OCI-M1 (cell line): Measurements from ENCODE around the gene GSC2.

ENCODE experiments used
- DNase-seq: peaks from one replicate; lab custom pipeline; 2025; lab: John Stamatoyannopoulos, UW

The GSC2 gene

DNA sequence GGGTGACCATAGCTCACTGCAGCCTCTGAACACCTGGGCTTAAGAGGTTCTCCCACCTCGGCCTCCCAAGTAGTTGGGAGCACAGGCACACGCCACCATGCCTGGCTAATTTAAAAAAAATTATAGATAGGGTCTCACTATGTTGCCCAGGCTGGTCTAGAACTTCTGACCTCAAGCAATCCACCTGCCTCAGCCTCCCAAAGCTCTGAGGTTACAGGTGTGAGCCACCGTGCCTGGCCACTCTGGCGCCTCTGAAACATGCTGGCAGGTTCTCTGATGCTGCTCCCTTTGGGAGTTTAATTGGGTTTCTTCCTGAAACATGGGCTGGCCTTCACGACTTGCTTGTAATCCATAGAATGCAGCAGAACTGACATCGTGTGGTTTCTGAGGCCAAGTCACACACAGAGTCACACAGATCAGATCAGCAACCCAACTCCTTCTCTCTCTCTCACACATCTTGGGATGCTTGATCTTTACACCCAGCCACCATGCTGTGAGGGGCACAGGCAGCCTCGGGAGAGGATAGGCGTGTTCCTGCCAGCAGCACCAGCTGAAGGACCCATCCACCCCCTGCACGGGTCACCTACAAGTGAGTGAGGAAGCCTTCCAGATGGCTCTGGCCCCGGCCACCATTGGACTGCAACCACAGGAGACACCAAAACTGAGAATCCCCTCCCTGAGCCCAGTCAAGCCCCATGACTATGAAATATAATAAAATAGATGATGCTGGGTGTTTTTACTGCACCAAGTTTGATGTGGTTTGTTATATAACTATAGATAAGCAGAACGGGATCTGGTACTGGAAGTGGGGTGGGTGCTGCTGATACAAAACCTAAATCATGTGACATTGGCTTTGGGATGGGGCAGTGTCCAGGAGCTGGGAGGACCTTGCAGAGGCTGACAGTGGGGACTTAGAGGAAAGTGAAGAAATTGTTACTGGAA lies 3.1 kb upstream of the GSC2 start:
- DNase-seq = peak; percentile 87

DNA sequence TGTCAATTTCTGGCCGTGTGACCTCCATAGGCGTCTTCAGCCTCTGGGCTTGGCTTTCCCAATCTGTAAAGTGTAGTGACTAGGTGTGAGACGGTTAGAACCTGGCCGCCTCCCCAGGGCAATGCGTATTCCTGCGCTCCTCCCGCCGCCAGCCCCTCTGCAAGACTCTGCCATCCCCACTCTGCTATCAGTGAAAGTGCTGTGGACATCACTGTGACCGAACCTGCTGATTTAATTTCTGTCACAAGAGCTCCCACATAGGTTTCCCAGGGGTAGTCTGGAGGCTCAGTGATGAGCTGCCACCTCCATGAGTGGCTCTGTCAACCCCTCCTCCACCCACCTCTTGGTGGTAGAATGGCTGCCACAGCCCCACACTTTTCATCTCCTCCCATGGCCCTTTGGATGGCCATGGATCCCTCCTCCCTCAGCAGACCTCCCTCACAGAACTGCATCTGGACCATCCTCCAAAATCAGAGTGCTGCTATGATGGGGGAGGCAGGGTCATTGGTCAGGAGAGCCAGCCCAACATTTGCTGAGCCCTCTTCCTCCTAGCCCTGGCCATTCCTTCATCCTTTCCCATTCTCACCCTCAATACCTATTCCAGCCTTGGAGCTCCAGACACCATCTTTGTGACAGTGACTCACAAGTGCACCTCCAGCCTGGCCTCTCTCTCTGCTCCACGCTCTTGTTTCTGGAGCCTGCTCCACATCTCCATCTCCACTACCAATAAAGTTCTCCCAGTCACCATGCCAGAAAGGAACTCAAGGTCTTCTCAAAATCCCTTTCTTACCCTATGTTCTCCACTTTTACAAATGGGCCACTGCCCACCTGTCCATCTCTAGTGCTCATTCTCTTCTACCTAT lies 1.5 kb upstream of the GSC2 start:
- DNase-seq = no peak

DNA sequence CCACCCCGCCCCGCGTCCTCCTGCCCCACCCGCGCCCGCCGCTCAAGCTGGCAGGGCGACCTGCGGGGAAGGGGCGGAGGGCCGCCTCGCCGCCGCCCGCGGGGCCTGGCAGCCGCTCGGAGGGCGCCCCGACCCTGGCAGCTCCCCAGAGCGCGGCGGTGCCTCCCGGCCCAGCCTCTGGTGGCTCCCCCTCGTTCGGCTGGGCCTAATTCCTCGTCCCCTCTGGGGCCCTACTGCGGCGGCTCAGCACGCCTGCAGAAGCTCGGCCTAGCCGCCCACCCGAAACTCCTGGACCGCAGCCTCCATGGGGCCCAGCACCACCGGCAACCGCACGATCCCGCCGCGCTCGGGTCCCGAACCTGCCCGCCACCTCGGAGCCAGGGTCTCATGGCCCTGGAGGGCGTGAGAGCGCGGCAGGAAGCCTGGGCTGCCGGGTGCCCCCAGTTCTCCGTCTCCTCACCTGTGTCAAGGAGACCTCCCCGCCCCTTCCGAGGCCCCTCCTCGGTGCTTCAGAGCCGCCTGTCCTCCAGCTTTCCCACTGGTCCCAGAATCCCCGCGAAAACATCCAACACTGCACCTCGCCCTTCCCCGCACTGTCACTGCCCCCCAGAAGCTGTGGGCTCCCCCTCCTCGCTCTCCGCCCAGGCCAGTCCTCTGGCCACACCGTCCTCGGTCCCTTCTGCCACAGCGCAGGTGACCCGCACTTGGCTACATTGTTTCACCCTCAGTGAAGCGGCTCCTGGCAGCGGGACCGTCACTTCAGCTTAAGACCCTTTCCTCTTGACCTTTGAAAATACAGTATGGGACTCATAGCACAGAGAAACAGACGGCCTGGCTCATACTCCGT lies 613 bp upstream of the GSC2 start:
- no peak for DNase-seq

DNA sequence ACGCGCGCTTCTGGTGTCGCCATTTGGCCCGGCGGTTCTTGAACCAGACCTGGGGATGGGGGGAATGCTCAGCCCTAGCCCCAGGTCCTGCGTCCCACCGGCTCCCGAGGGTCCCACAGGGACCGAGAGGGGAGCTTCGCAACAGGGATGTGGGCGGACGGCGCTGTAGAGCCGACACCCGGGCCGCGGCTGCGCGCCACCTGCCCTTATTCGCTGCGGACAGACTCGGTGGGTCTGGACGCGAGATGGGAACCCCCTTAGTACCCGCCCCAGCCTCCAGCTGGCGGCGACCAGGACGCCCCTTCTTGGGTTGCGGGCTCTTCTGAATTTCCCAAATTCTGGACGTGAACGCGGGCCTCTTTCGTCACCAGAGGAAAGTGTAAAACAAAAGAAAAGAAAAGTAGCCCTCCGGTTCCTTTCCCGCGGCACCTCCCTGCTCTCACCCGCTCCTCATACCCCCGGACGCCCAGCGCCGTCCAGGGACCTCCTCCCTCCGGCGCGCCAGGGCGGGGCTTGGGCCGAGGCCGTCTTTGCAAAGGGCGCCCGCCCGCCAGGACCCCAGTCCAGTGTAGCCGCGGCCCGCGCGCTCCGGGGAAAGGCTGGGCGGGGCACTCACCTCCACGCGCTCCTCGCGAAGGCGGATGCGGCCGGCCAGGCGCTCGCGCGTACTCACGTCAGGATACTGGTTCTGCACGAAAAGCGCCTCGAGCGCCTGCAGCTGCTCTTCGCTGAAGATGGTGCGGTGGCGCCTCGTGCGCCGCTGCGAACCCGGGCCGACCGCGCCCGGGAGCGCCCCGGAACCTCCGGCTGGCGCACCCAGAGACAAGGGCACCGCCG lies 827 bp downstream of the GSC2 start:
- DNase-seq = no peak

DNA sequence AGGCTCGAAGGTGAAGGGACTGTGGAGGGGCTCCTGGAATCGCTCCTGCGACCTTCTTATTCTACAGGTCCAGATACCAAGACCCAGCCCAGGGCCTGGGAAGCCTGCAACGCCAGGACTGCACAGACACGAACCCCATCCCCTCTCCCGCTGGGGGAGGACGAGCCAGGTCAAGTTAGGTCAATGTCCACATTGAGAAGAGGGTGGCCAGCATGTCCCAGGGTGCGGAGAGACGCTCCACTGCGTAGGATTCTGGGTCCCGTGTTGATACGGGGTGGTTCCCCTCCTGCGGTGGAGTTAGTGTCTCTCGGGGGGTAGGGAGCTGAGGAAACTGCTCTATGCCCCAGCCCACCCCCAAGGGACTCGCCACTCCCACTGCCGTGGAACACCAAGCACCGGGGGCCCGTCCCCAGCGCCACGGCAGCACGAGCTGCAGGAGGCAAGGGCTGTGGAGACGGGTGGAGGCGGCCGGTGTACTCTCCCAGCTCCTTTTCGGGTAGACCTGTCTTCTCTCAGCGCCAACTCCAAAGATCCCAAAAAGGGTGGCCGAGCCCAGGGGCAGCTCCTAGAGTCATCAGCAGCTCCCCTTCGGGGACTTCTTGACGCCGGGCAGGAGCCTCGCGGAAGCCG lies 1.6 kb downstream of the GSC2 start:
- DNase-seq = no peak

DNA sequence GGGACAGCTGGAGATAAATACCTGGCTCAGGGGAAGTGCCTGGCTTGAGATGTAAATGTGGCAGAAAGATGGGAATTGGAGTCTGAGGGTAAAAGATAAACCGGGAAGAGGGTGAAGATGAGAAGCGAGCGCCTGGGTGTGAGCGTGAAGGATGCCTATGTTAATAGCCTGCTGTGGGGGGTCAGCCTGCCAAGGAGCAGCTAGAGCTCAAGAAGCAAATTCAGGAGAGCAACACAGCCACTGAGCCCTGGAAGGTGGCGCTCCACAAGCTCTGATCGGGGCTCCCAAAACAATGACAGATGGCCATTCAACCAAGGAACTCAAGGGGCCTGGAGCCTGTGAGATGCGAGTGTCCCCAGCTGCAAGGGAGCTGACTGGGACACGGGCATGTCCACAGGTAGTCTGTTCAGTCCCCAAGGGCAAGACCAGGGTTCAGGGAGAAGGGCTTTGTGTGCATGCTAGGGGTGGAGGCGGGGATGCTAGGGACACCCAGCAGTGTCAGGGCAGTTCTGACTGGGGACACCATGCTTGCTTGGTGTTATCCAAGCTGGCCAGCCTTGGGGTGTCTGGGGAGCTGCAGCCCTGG lies 2.8 kb downstream of the GSC2 start:
- DNase-seq = no peak

DNA sequence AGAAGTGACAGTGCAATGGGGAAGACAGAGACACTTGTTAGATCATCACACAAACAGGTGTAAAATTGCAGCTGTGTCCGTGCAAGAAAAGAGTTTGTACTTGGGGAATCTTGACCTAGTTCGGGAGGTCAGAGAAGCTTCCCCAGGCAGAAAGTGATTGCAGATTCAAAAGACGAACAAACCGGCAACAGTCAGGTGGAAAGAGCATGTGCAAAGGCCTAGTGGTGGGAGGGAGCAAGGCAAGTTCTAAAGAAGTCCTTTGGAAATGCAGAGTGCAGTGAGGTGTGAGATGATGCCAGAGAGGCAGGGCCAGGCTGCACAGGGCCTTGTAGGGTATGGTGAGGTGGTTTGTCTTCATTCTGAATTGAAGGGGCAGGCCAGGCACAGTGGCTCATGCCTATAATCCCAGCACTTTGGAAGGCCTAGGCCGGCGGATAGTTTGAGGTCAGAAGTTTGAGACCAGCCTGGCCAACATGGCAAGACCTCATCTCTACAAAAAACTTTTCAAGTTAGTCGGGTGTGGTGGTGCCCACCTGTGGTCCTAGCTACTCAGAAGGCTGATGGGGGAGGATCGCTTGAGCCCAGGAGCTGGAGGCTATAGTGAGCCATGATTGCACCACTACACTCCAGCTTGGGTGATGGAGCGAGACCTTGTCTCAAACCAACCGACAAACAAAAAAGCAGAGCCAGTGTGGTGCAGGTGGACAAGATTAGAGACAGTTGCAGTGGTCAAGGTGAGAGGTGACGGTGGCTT lies 3.7 kb downstream of the GSC2 start:
- DNase-seq = no peak

DNA sequence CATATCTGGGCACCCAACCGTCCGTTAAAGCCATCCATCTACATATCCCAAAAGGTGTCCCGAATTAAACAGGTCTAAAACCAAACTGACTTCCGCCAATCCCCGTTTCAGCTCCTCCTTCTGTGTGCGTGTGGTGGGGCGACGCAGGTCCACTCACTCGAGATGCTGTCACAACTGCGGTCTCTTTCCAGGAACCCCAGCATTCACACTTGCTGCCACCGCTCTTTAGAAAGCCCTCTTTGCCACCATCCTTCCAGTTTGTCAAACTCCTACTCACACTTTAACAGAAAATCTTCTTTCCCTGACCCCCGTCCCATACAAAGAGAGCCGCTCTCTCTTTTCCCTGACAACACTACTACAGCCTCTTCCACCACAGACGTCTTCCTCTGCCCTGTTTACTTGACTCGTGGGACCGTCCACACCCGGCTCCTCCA lies 6.1 kb downstream of the GSC2 start:
- peak; percentile 52 for DNase-seq

DNA sequence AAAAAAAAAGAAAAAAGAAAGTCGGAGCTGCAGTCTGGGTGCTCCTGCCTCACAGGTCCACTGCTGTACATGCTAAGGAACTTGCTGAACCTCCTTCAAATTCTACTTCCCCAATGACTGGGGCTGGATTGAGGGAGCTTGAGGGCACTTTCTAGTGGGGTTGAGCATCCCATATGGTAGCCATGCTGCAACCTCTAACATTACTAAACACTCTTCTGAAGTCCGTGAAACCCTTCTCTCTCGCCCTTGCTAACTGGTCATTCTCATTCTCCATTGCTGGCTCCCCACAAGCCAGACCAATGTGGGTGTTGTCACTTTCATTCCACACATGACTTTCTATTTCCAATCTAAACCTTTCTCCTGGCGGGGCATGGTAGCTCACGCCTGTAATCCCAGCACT lies 6.9 kb downstream of the GSC2 start:
- DNase-seq = no peak

DNA sequence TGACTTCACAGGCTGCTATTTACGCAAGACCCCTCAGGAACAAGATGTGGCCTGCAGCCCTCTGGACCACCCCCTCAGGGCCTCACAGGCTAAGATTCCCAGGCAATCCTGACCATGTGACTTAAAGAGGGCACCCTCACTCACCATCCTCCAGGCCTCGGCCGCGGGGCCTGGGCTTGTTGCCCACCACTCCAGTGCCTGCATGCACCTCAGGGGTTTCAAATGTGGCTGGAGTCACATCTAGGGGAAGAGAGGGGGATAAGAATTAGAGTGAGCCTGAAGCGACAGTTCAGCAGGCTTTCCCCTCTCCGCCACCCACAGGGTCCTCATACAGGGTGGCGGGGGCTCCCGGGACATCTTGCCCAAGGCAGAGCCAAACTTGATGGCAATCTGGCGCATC lies 7.7 kb downstream of the GSC2 start:
- no peak for DNase-seq

DNA sequence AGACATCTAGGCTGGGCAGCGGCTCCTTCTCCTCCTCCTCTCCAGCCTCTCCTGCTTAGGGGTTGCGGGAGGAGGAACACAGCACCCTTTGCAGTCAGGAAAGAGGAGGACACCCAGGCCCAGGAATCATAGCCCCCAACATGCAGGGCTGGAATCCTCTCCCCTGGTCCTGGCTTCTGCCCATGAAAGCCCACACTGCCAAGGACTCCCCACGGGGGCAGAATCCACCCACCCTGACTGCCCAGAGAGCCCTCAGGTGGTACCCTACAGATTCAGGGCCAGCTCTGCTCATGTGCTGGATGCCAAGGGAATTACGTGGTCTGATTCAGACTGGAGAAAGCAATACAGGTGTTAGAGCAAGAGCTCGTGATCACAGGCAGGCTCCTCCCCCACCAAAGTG lies 10.1 kb downstream of the GSC2 start:
- no peak for DNase-seq

DNA sequence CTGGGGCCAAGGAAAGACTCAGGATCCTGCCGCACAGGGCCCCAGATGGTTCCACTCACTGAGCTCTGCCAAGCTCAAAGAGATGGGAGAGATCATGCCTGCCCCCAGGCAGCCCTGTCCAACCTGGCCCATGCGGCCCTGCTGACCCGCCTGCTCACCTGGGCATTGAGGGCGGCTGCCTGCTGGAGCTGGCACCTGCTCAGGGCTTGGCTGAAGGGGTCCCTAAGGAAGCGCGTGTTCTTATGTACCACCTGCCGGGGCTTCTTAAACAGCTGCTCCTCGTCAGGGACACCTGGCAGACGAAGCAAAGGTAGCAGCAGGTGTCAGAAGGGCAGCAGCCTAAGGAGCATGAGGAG lies 11.1 kb downstream of the GSC2 start:
- DNase-seq = no peak

DNA sequence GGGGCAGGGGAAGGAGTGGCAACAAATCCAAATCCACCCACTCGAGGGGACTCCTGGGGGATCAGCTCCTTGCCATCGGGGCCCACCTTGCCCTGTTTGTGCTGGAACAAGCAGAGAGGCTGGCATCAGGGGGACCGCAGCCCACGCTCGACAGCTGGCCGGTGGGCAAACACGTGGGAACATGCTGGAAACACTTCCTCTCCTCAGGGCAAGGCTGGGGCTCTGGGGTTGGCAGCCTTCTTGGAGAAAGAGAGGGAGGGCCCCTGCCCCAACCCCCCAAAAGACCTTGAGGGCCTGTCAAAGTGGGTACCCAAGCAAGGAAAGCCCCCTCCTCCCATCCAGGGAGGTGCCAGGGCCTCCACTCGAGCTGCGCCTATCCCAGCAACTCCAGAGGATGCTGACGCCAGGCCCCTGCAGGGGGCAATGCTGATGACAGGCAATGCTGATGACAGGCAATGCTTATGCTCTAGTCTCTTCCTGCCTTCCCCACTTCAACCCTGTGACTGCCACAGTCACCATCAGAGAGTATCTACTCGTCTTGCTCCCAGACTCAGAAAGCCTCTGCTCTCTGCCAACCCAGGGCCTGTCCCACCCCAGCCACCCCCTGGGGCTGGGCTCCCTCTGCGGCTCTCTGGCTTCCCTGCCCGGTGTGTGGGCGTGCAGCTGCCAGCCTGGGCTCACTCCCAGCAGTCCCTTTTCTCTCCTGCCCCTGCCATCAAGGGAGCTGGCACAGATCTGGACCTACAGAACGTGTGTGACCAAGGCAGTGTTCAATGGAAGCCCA lies 11.7 kb downstream of the GSC2 start:
- DNase-seq = no peak

DNA sequence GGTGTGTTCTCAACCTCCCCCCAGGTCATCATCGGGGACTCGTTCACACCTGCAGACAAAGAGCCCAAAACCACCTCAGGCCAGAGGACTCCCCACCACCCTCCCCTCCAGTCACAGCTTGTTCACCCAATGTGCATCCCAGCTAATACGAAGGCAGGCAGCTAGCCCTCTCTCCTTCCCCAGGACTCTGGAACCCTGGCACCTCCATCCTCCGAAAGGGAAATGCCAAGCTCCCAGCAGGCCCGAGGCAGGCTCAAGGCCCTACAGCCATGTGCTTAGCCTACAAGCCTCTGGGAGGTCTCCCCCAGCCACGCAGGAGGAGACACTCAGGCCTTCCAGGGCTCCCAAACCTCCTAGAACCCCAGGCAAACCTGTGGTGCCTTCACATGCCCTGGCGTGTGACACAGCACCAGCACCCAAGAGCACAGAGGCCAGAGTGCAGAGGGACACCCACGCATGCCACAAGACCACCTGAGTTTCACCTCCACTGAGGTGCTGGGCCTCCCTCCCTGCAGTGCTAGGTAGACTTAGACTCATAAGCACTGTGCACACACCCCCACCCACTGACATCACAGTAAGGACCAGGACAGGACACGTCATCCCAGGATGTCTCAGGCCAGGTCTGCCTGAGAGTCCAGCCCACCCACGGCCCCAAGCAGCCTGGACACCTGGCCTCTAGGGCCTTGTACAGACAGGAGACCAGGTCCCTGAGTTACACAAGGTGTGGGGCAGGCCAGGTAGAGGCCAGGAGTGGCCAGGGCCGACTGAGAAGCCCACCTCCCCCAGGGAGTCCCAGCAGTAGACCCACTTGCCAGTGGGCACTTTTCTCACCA lies 12.5 kb downstream of the GSC2 start:
- no peak for DNase-seq

DNA sequence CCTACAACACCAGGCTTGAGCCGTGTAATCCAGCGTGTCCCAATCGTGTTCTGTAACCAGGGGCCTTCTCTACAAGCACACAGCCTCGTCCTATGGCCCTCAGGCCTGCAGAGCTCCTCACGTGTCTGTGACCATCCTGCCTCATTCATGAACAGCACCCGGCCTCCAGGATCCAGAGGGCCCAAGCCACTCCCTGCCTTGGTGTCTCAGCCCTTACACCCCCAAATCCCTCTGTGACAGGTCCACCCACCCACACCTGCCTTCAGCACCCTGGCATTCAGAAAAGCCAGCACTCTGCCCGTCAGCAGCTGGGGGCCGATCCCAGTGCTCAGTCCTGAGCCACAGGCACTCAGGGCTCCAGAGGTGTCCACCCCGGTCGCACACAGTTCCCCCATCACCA lies 13.2 kb downstream of the GSC2 start:
- DNase-seq = no peak

DNA sequence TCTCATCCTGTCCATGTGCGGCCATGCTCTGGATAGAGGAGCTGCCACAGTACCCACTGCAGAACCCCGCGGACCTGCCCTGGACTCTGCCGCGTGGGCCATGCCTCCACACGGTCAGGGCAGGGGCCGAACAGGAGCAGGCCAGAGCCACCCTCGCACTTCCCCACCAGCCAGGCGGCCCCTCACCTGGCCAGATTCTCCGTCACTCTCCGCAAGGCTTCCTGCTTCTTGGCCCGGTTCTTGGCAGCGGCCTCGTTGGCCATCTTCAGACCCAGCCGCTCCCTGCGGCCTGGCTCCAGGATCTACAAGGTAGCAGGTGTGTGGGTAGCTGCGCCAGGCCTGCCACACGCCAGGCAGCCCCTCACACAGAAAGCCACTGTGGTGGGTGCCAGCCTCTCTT lies 15.2 kb downstream of the GSC2 start:
- DNase-seq = no peak

DNA sequence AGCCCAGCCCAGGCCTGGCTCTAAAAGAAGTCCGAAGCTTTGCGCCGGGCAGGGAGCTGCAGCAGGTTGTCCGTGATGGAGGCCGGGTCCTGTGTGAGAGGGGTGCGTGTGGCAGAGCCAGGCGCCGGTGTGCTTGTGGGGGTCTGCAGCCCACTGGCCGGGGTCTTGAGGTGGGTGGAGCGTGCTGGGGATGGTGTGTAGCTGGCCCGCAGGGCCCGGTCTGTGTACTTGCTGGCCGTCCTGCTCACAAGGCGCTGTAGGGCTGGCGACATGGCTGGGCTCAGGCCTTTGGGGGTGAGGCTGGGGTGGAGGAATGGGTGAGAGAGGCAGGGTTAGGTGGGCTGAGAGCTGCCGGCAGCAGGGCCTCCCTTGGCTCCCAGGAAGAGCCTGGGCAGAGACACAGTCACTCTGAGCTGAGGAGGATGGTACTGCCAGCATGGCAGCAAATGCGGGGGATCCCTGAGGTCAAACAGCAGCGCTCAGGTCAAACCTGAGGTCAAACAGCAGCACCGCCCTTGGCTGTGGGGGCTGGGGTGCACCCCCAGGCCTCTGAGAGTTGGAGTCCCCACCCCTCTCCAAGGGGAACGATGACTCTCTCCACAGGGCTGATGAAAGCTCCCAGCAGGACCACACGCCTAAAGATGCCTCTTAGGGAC lies 15.8 kb downstream of the GSC2 start:
- DNase-seq = no peak
